Panc1 (cell line): Measurements from ENCODE around the gene THAP3. TPM values are rescaled to one million over a fixed set of nuclear protein-coding genes. Genes with fewer than 3 reads are reported as not detected.

Experiments used
- ATAC-seq: fragments of 200-7000 bp; cut with Tn5 transposase; 2 replicates; pipeline ENCODE4 v1.9.1; 2020; ENCODE audit warnings: mild to moderate bottlenecking, moderate library complexity
- BruUV-seq: library from RNA; stranded (reverse); fragments of 400-500 nt; replicated peaks from 2 replicates; lab custom pipeline; 2021; lab: Mats Ljungman, UMichigan
- CTCF ChIA-PET: fragments of 300-600 bp; sonication (Branson Sonifier 250); formaldehyde crosslinking; loops from one replicate; lab custom pipeline; 2022; ENCODE audit warnings: antibody characterized with exemption; lab: Charles Lee
- POLR2A ChIA-PET: fragments of 300-600 bp; sonication (Branson Sonifier 250); formaldehyde crosslinking; loops from one replicate; lab custom pipeline; 2022; ENCODE audit warnings: antibody characterized with exemption; lab: Charles Lee
- DNase-seq: peaks from one replicate; pipeline ENCODE4 v3.0.0-alpha.2; 2010; ENCODE audit warnings: low read depth, low spot score
- H3K27ac ChIP-seq: 2 replicates; pipeline ENCODE4 v1.5.1; 2011; ENCODE audit warnings: mild to moderate bottlenecking, low read length, inconsistent platforms
- H3K27me3 ChIP-seq: fragments of 200-500 bp; sonication (Bioruptor generic); 2 replicates; pipeline ENCODE4 v1.6.0; 2014; ENCODE audit warnings: low read length, inconsistent platforms; ENCODE audit not compliant: control insufficient read depth, insufficient read depth
- H3K36me3 ChIP-seq: fragments of 200-500 bp; sonication (Bioruptor generic); 2 replicates; pipeline ENCODE4 v1.5.1; 2014; ENCODE audit warnings: inconsistent platforms, mild to moderate bottlenecking, low read length, moderate library complexity; ENCODE audit not compliant: control insufficient read depth, insufficient read depth
- H3K4me1 ChIP-seq: 2 replicates; pipeline ENCODE4 v1.5.1; 2011; ENCODE audit warnings: inconsistent platforms, mild to moderate bottlenecking, low read length, moderate library complexity; ENCODE audit not compliant: control insufficient read depth, insufficient read depth
- H3K4me3 ChIP-seq, 2 experiments: 2 replicates each; pipeline ENCODE4 v1.5.1; 2011 to 2012; ENCODE audit warnings: low read depth in 2 of 2, low read length in 2 of 2, mild to moderate bottlenecking in 2 of 2, inconsistent platforms in 1 of 2, moderate library complexity in 1 of 2
- H3K9me3 ChIP-seq: fragments of 200-500 bp; sonication (Bioruptor generic); 2 replicates; pipeline ENCODE4 v1.5.1; 2014; ENCODE audit warnings: low read depth, mild to moderate bottlenecking, inconsistent platforms, low read length, moderate library complexity; ENCODE audit not compliant: control insufficient read depth, insufficient read depth
- CTCF ChIP-seq: fragments of 450-650 bp; IDR thresholded peaks from 2 replicates; pipeline ENCODE4 v1.5.1; 2017; ENCODE audit warnings: mild to moderate bottlenecking
- REST ChIP-seq, 2 experiments: IDR thresholded peaks; 2 replicates each; pipeline ENCODE4 v1.6.1; 2011 to 2012; ENCODE audit warnings: low read depth in 2 of 2, control low read depth in 1 of 2, low read length in 1 of 2, mild to moderate bottlenecking in 1 of 2, moderate library complexity in 1 of 2; ENCODE audit not compliant: insufficient read depth in 1 of 2
- TCF7L2 ChIP-seq: IDR thresholded peaks from 2 replicates; pipeline ENCODE4 v1.6.1; 2011; ENCODE audit warnings: mild to moderate bottlenecking, low read depth, low read length, inconsistent platforms
- in situ Hi-C: cut with HindIII; loops from 2 replicates; pipeline ENCODE4 v1.10.0; 2016; ENCODE audit warnings: low sequenced_read_pairs, low pct_unique_long_range_greater_than_20kb
- intact Hi-C: fragments of 100-400 bp; cut with micrococcal nuclease; formaldehyde crosslinking; loops from one replicate; pipeline ENCODE4 v1.10.0; 2022; ENCODE audit not compliant: unreplicated experiment
- total RNA-seq: library from RNA; stranded (reverse); gene quantifications from one replicate; pipeline ENCODE4 v1.2.1, GENCODE V29; 2021; ENCODE audit not compliant: unreplicated experiment

Gene THAP3
- total RNA-seq, 1 experiment from 2014 or later, result 24.9 TPM

GRCh38 chr1:6592441-6592840, 32.2 kb upstream of the THAP3 start:
- CTCF ChIA-PET, result no interaction called here
- BruUV-seq, result no TSS peak
- POLR2A ChIA-PET, result interaction anchor here (0.6 kb wide), 1 partner anchor 13 kb away, joined by 3 read pairs; the partner anchor contains the start of gene ZBTB48
- no peak for DNase-seq
- in situ Hi-C loops (no loop called here), intact Hi-C loops (no loop called here)
- Histone ChIP-seq H3K4me3 (no peak overlapping the region), H3K4me1 (peaks cover 4% of the 10 kb centered on the region), H3K9me3 (no peaks in the 10 kb centered on the region), H3K27ac (no peak overlapping the region), H3K27me3 (no peaks in the 10 kb centered on the region), H3K36me3 (peaks cover 2% of the 10 kb centered on the region; the same call in 1 of the 2 replicates)
- no peak for TF ChIP-seq CTCF
- ATAC-seq, result no peak

GRCh38 chr1:6592865-6593593, 31.6 kb upstream of the THAP3 start:
- Histone ChIP-seq H3K27me3 (no peaks in the 10 kb centered on the region), H3K9me3 (no peaks in the 10 kb centered on the region), H3K36me3 (peaks cover 2% of the 10 kb centered on the region; the same call in 1 of the 2 replicates), H3K27ac (no peak overlapping the region), H3K4me1 (peaks cover 8% of the 10 kb centered on the region), H3K4me3 (no peak overlapping the region)
- POLR2A ChIA-PET, result interaction anchor here (0.6 kb wide), 1 partner anchor 27 kb away, joined by 9 read pairs; no protein-coding TSS in a partner anchor
- in situ Hi-C loops (no loop called here), intact Hi-C loops (no loop called here)
- no TSS peak for BruUV-seq
- DNase-seq, result no peak
- CTCF ChIA-PET, result no interaction called here
- TF ChIP-seq REST (IDR thresholded peaks at IDR 0.05; ENCODE audit: insufficient read depth in 1 of 2, low read depth in 2 of 2, low read length in 1 of 2), result no peak
- TF ChIP-seq TCF7L2, result no peak
- TF ChIP-seq CTCF, result no peak
- no peak for ATAC-seq
